Measurements from ENCODE around the gene KCNB1. TPM values are rescaled to one million over a fixed set of nuclear protein-coding genes. Genes with fewer than 3 reads are reported as not detected.
"Not testable (repeated sequence)": the region's sequence is repeated elsewhere in the genome, so short reads cannot be mapped to it uniquely, and the experiment has no call there.

KCNB1 gene
- total RNA-seq, 2 donors from 2014 or later = not detected

GRCh38 chr20:49335476-49335875, 147.0 kb downstream of the KCNB1 start:
- H3K4me3 Mint-ChIP-seq = no peak overlapping the region
- DNase-seq = no peak
- H3K27ac Mint-ChIP-seq = no peak overlapping the region
- no peaks in the 10 kb centered on the region for H3K4me1 Mint-ChIP-seq (ENCODE audit: low read depth)
- no peaks in the 10 kb centered on the region for H3K9me3 Mint-ChIP-seq
- no peak for ATAC-seq (replicated peaks in 1 of 2)
- H3K36me3 Mint-ChIP-seq (ENCODE audit: insufficient read depth in 2 of 2) = no peaks in the 10 kb centered on the region
- H3K27me3 Mint-ChIP-seq (ENCODE audit: low read depth) = peaks cover 33% of the 10 kb centered on the region

DNA sequence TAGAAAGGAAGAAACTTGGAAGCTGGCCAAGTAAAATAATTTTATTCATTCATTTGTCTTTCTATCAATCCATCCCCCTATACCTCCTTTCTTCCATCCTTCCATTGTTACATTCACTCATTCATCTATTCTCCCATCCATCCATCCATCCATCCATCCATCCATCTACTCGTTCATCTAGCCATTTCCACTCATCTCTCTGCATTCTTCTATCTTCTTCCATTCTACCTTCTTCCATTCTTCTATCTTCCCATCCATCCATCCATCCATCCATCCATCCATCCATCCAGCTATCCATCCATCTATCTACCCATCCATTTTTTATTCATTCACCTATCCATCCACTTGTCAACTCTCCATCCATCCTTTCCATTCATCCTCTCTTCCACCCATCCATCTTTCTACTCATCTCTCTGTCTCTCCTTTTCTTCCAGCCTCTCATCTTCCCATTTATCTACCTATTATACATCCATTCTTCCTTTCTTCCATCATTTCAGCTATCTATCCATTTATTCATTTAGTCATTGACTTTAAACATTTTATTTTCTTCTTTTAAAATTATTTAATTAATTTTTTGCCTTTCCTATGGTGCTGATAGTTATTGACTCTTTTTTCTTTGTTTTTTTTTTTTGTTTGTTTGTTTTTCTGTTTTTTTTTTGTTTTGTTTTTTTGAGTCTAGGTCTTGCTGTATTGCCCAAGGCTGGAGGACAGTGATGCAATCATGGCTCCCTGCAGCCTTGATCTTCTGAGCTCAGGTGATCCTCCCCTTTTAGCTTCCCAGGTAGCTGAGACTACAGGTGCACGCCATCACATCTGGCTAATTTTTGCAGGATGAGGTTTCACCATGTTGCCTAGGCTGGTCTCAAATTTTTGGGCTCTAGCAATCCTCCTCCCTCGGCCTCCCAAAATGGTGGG, 151.5 kb downstream of the KCNB1 start:
- no peak overlapping the region for H3K4me3 Mint-ChIP-seq
- no peak overlapping the region for H3K27ac Mint-ChIP-seq
- ATAC-seq (replicated peaks in 1 of 2) = no peak
- no peaks in the 10 kb centered on the region for H3K9me3 Mint-ChIP-seq
- DNase-seq = no peak
- H3K36me3 Mint-ChIP-seq (ENCODE audit: insufficient read depth in 2 of 2) = no peaks in the 10 kb centered on the region
- peaks cover 41% of the 10 kb centered on the region for H3K27me3 Mint-ChIP-seq (ENCODE audit: low read depth)
- H3K4me1 Mint-ChIP-seq (ENCODE audit: low read depth) = no peaks in the 10 kb centered on the region

- DNase-seq = no peak
- H3K9me3 Mint-ChIP-seq = no peaks in the 10 kb centered on the region
- H3K36me3 Mint-ChIP-seq (ENCODE audit: insufficient read depth in 2 of 2) = no peaks in the 10 kb centered on the region
- peaks cover 39% of the 10 kb centered on the region for H3K27me3 Mint-ChIP-seq (ENCODE audit: low read depth)
- H3K4me3 Mint-ChIP-seq = no peak overlapping the region
- no peak overlapping the region for H3K27ac Mint-ChIP-seq
- H3K4me1 Mint-ChIP-seq (ENCODE audit: low read depth) = peaks cover 12% of the 10 kb centered on the region
- ATAC-seq (replicated peaks in 1 of 2) = no peak
These were observed 153.7 kb downstream of the KCNB1 start for GRCh38 chr20:49328790-49329189.

DNA sequence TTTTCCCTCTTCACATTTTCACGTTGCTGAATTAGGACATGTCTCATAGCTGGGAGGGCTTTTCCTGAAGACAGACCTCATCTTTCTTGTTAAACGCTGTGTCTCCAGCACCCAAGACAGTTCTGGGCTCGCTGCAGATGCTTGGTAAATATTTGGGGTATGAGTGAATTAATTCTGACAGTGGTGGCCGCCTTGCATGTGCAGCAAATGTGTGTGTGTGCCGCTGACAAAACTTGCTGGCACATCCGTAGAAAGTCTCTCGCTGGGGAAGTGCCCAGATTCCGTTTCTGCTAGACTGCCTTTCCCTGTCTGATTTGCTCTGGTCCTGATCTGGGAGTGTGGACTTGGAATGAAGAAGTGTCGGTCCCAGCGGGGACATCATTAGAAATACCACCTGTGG, 156.4 kb downstream of the KCNB1 start:
- no peak overlapping the region for H3K27ac Mint-ChIP-seq
- H3K36me3 Mint-ChIP-seq (ENCODE audit: insufficient read depth in 2 of 2) = no peaks in the 10 kb centered on the region
- H3K9me3 Mint-ChIP-seq = no peaks in the 10 kb centered on the region
- peaks cover 23% of the 10 kb centered on the region for H3K27me3 Mint-ChIP-seq (ENCODE audit: low read depth)
- DNase-seq (no peak), ATAC-seq (replicated peaks in 1 of 2) (no peak)
- no peak overlapping the region for H3K4me3 Mint-ChIP-seq
- peaks cover 25% of the 10 kb centered on the region for H3K4me1 Mint-ChIP-seq (ENCODE audit: low read depth)

DNA sequence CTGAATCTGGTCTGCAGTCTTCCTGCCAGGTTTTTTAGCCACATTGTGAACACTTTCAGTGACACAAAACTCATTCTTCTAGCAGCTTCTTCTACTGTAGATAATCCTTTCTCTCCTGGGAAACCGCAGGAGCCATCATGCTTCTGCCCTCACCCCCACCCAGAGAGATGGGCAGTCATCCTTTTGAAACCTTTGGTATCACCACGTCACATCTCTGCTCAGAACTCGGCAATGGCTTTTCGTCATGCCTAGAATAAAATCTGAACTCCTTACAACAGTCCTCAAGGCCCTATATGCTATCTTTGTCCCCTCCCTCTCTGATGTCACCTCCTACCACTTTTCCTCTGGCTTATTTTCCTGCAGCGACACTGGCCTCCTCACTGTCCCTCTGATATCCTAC, 158.2 kb downstream of the KCNB1 start:
- Mint-ChIP-seq H3K4me1 (ENCODE audit: low read depth) (peaks cover 26% of the 10 kb centered on the region), H3K27me3 (ENCODE audit: low read depth) (peaks cover 26% of the 10 kb centered on the region), H3K4me3 (no peak overlapping the region), H3K9me3 (no peaks in the 10 kb centered on the region), H3K36me3 (ENCODE audit: insufficient read depth in 2 of 2) (no peaks in the 10 kb centered on the region), H3K27ac (no peak overlapping the region)
- ATAC-seq (replicated peaks in 1 of 2) (no peak), DNase-seq (no peak)

DNA sequence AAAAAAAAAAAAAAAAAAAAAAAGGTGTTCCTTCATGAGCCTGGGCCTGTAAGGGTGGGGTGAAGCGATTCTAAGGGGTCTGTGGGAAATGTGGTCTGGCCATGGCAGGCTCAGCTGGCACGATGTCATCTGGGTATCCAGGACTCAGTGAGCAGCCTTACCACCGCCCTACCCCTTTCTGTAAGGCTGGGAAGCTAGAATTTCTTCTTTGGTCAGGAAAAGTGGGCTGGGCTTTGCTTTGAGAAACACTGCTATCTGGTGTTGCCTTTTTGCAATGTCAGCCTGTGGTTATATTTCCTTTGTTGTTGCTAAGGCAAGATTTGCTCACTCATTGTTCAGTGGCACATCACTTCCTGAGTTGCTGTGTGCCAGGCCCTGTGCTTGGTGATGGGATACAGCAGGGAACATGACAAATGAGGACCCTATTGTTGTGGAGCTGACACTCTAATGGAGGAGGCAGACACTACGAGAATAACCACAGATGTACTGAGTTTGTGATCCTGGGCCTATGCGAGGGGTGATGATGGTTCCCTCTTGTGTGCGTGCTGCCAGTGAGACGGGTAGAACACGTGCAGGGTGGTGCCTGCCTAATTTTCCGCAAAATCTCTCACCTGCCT, 158.7 kb downstream of the KCNB1 start:
- Mint-ChIP-seq H3K4me3 (no peak overlapping the region), H3K27ac (no peak overlapping the region), H3K4me1 (ENCODE audit: low read depth) (peaks cover 32% of the 10 kb centered on the region), H3K36me3 (ENCODE audit: insufficient read depth in 2 of 2) (no peaks in the 10 kb centered on the region), H3K9me3 (no peaks in the 10 kb centered on the region), H3K27me3 (ENCODE audit: low read depth) (peaks cover 32% of the 10 kb centered on the region)
- peak; percentile 21 to 37 for DNase-seq
- peak; percentile 81 to 88 for ATAC-seq (replicated peaks in 1 of 2)

DNA sequence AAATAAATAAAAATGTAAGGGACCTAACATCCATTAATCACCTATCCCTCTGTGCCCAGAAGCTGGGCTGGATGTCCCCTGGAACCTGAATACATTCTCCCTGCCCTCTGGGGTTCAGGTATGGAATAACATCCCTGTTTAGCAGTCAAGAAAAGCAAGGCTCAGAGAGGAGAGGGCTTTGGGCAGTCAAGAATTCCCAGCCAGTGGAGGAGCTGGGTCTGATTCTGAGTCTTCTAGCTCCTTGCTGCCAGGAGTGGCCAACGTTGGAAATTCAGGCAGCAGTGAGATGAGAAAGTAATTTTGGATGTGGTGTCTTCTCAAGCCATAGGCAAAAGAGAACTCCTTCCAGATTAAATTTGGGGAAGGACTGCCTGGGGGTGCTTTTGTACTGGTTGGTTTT, 162.0 kb downstream of the KCNB1 start:
- ATAC-seq (replicated peaks in 1 of 2) (no peak), DNase-seq (no peak)
- Mint-ChIP-seq H3K36me3 (ENCODE audit: insufficient read depth in 2 of 2) (no peaks in the 10 kb centered on the region), H3K27ac (no peak overlapping the region), H3K27me3 (ENCODE audit: low read depth) (peaks cover 63% of the 10 kb centered on the region), H3K4me3 (no peak overlapping the region), H3K9me3 (no peaks in the 10 kb centered on the region), H3K4me1 (ENCODE audit: low read depth) (peaks cover 36% of the 10 kb centered on the region)

DNA sequence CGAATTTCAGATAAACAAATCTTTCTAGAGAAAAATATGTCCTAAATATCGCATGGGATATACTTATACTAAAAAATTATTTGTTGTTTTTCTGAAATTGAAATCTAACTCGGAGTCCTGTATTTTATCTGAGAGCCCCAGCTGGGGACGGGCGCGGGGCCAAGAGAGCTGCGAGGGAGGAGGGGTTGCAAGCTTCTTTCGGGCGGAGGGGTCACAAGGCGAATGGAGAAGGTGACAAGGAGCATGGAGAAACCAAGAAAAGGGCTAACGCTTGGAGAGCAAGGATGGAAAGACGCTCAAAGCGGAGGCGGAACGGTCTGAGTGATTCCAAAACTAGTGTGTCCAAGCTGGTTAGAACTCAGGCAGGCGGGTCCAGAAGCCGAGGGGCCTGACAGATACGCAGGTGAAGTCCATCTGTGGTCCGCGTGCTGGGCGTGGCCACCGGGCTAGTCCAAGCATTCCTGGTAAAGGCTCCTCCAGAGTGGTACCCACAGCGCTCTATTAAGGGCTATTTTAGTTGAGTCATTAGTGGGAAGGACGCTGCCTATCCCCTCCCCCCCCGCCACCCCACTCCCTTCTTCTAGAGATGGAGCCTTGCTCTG, 163.2 kb downstream of the KCNB1 start:
- Mint-ChIP-seq H3K27ac (no peak overlapping the region), H3K27me3 (ENCODE audit: low read depth) (peaks cover 63% of the 10 kb centered on the region), H3K4me1 (ENCODE audit: low read depth) (peaks cover 29% of the 10 kb centered on the region), H3K36me3 (ENCODE audit: insufficient read depth in 2 of 2) (no peaks in the 10 kb centered on the region), H3K9me3 (no peaks in the 10 kb centered on the region), H3K4me3 (peak overlapping the region; percentile 90 to 92)
- DNase-seq (no peak), ATAC-seq (replicated peaks in 1 of 2) (no peak)

GRCh38 chr20:49318430-49319207, 163.8 kb downstream of the KCNB1 start:
- Mint-ChIP-seq H3K36me3 (ENCODE audit: insufficient read depth in 2 of 2) (no peaks in the 10 kb centered on the region), H3K27me3 (ENCODE audit: low read depth) (peaks cover 63% of the 10 kb centered on the region), H3K4me1 (ENCODE audit: low read depth) (peaks cover 23% of the 10 kb centered on the region), H3K9me3 (no peaks in the 10 kb centered on the region), H3K27ac (no peak overlapping the region), H3K4me3 (peak overlapping the region; percentile 90 to 92)
- peak; percentile 67 to 70 for ATAC-seq (replicated peaks in 1 of 2)
- DNase-seq = peak; percentile 29 to 36

GRCh38 chr20:49318091-49318429, 164.4 kb downstream of the KCNB1 start:
- no peak for DNase-seq
- Mint-ChIP-seq H3K9me3 (no peaks in the 10 kb centered on the region), H3K27ac (no peak overlapping the region), H3K4me1 (ENCODE audit: low read depth) (peaks cover 17% of the 10 kb centered on the region), H3K36me3 (ENCODE audit: insufficient read depth in 2 of 2) (no peaks in the 10 kb centered on the region), H3K27me3 (ENCODE audit: low read depth) (peaks cover 63% of the 10 kb centered on the region), H3K4me3 (peak overlapping the region; percentile 90 to 92)
- ATAC-seq (replicated peaks in 1 of 2) = no peak

- H3K27me3 Mint-ChIP-seq (ENCODE audit: low read depth) = peaks cover 59% of the 10 kb centered on the region
- no peak overlapping the region for H3K4me3 Mint-ChIP-seq
- peaks cover 11% of the 10 kb centered on the region for H3K4me1 Mint-ChIP-seq (ENCODE audit: low read depth)
- ATAC-seq (replicated peaks in 1 of 2) (no peak), DNase-seq (no peak)
- no peaks in the 10 kb centered on the region for H3K9me3 Mint-ChIP-seq
- no peaks in the 10 kb centered on the region for H3K36me3 Mint-ChIP-seq (ENCODE audit: insufficient read depth in 2 of 2)
- H3K27ac Mint-ChIP-seq = no peak overlapping the region
These were observed 165.8 kb downstream of the KCNB1 start for GRCh38 chr20:49316704-49317103.

DNA sequence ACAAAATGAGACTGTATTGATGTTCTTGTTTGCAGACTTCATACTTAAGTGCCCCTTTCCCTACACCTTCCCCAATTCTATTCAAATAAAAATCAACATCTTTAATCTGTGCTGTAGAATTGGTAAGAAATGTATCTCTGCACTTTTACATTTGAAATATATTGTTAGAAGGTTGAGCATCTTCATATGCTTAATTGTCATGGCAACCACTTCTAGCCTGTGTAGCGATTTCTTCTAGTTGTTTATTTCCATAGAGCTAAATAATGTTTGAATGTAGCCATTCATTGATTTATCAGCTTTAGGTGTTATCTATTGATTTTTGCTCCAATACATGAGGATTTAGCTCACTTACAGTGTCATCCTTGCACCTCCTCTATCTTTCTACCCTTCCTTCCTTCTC, 166.9 kb downstream of the KCNB1 start:
- Mint-ChIP-seq H3K4me1 (ENCODE audit: low read depth) (peaks cover 20% of the 10 kb centered on the region), H3K27ac (no peak overlapping the region), H3K36me3 (ENCODE audit: insufficient read depth in 2 of 2) (peaks cover 4 to 6% of the 10 kb centered on the region in 2 donors), H3K27me3 (ENCODE audit: low read depth) (peaks cover 49% of the 10 kb centered on the region), H3K9me3 (peaks cover 5% of the 10 kb centered on the region in 2 donors), H3K4me3 (no peak overlapping the region)
- no peak for DNase-seq
- ATAC-seq (replicated peaks in 1 of 2) = no peak

- not testable (repeated sequence) for ATAC-seq (replicated peaks in 1 of 2); H3K4me3 Mint-ChIP-seq; H3K27ac Mint-ChIP-seq; H3K9me3 Mint-ChIP-seq; DNase-seq
- Mint-ChIP-seq H3K4me1 (ENCODE audit: low read depth) (peaks cover 31% of the 10 kb centered on the region), H3K27me3 (ENCODE audit: low read depth) (peaks cover 35% of the 10 kb centered on the region), H3K36me3 (ENCODE audit: insufficient read depth in 2 of 2) (peaks cover 9 to 13% of the 10 kb centered on the region in 2 donors)
These were observed 168.4 kb downstream of the KCNB1 start for GRCh38 chr20:49314052-49314451.
